Subcutaneous preadipocyte (primary cell): ENCODE measurements around the gene HRK. TPM values are rescaled to one million over a fixed set of nuclear protein-coding genes. Genes with fewer than 3 reads are reported as not detected.

Experiments used
- total RNA-seq: library from RNA; depleted of rRNA; stranded (reverse); fragments of >200 nt; gene quantifications from 2 replicates; pipeline ENCODE4 v1.2.3, GENCODE V29; 2012

Gene HRK
- total RNA-seq: under 0.01 TPM in 2 replicates

GRCh38 chr12:116881325-116881876, at the start of gene HRK:
Gene HRK, minus strand, starts transcription at chr12:116881441. Its CDS starts 134 bp downstream, at chr12:116881307.

GRCh38 chr12:116910645-116911451, 29.6 kb upstream of the HRK start, which contains the start of gene FBXW8:
Gene FBXW8, plus strand, starts transcription at chr12:116910950. Its CDS starts 88 bp downstream, at chr12:116911038.

Other genes with a start within 250 kb of the HRK start
- gene SPRING1, start 143.4 kb downstream of the HRK start, total RNA-seq: 18.0 and 25.8 TPM in 2 replicates
- gene RNFT2, start 143.1 kb downstream of the HRK start, total RNA-seq: 1.1 and 4.7 TPM in 2 replicates
- 10.7 and 19.9 TPM in 2 replicates for gene FBXW8, start 29.5 kb upstream of the HRK start, total RNA-seq
- not detected in 2 replicates for gene TESC, start 218.0 kb upstream of the HRK start, total RNA-seq